IPS DF 4.7 (cell line): Measurements from ENCODE around the gene RASAL2.
A peak's percentile ranks its signal among the peaks of the same experiment; 100 is the strongest.

ENCODE experiments used
- DNase-seq: peaks from one replicate; pipeline ENCODE4 v3.0.0-alpha.2; 2013; ENCODE audit warnings: low spot score; ENCODE audit errors: extremely low read depth

Gene RASAL2

DNA sequence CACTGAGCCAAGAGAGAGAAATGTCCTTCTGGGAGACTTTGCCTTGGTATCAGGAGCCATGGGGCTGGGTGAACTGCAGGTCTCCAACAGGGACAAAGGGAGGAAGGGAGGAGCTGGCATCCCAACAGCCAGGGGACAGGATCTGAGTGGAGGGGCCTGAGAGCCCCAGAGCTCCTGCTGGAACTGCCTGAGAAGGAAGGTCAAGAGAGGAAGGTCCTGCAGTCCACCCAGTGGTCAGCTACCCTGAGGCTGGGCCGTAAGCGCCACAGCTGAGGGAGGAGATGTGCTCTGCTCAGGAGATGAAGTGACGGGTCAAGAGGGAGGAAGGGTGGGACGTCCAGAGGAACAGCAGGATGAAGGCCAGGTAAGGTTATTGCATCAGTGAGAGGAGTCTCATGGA, 410.4 kb downstream of the RASAL2 start:
- DNase-seq = no peak

DNA sequence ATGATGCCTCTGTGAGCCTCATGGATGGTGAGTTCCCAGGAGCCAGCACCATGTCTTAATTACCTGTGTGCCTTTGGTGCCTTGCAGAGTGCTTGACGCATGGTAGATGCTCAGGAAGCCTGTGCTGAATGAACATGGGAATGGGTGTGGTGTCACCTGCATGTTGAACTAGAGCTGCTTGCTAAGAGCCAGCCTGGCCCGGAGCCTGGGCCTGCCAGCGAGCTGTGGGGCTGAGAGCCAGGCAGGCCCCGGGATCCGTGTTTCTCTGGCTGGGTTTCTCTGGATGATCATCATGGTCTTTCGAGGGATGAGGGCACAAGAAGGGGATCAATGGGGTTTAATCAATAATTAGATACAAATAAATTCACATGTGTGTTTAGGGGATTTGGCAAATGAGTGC, 412.3 kb downstream of the RASAL2 start:
- DNase-seq = no peak

DNA sequence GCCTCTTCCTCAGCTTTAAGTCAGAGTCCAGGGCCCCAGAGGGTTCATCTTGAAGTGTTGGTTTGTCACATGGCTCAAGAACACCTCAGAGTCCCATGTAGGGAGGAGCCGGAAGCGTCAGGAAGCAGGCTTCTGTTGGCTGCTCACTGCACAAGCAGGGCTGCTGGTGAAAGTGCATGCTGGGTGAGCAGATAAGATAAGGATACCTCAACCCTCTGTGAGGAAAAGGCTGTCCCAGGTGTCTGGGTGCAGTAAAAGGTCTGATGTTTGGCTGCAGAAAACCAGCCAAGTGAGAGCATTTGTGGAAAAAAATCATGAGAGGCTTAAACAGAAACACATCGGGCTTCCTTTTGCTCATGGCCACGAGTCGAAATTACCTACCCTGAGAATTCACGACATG, 412.8 kb downstream of the RASAL2 start:
- no peak for DNase-seq

DNA sequence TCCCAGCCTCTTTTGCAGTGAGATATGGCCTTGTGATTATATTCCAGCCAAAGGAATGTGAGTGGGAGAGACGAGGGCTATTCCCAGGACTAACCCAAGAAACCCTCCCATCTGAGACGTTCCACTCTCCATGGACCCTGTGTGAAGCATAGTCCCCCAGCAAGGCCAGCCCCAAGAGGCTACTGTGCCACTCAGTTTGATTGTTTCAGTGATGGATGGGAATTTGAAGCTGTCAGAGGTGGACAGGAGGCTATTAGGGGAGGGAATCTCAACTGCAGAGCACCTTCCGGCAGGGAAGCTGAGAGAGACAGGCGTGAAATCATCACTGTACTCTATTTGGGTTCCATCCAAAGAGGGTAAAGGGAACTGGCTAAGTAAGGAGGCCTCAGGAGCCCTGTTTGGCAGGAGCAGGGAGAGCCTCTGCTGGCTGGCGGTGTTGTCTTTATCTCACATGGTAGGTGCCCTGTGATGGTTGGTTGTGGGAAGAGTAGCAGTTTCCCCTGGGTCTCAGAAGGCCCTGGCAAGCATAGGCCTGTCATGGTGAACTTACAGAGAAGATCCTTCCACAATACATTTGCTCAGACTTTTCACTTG, 415.6 kb downstream of the RASAL2 start:
- DNase-seq = no peak

DNA sequence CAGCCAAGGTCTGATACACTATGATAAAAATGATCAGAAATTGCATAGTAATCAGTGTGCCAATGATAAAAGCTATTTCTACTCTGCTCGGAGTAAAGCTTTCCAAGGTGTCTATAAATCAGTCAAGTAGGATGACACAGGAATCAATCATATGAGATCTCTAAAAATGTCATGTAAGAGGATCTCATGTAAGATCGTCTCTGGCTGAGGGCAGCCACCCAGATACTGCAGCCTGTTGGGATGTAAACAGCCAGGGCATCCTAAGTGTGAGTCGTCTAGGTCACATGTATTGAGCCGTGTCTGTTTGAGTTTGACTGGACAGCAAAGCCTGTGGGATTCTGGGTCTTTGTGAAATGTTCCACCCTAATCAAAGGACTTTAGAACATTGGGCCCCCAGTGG, 416.3 kb downstream of the RASAL2 start:
- DNase-seq = no peak

DNA sequence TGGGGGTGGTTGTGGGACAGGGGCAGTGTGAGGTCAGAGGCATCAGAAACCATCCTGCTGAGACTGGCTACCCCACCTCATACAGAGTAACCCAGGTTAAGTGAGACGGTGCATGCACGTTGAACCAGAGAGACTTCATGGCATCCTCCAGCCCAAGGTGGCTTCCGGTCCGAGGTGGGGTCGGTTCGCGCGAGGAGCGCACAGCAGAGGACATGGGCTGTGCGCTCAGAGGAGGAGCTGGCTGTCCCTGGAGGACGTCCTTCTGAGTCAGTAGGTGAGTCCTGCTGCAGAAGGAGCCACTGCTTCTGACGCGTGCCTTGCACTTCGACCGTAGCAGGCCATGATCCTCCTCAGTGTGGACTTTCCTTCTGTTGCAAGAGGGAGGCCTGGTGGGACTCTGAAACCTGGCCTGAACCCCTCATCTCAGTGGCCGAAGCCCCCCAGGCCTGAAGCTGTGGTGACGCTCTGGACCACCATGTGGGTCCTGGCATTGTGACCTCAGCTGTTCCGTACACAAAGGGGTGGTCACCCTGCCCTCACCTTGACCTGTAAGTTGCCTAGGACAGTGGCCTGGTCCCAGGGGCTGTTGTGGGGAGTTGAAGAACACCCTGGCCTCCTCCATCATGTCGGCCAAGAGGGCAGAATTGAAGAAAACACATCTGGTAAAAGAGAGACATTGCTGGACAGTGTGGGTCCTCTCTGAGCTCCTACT, 418.8 kb downstream of the RASAL2 start, which contains the start of gene TEX35:
Gene TEX35 (plus strand): TSS at position 544 of the 712 bp plus-strand sequence. CDS start 80 bp downstream, at position 624.
- no peak for DNase-seq

DNA sequence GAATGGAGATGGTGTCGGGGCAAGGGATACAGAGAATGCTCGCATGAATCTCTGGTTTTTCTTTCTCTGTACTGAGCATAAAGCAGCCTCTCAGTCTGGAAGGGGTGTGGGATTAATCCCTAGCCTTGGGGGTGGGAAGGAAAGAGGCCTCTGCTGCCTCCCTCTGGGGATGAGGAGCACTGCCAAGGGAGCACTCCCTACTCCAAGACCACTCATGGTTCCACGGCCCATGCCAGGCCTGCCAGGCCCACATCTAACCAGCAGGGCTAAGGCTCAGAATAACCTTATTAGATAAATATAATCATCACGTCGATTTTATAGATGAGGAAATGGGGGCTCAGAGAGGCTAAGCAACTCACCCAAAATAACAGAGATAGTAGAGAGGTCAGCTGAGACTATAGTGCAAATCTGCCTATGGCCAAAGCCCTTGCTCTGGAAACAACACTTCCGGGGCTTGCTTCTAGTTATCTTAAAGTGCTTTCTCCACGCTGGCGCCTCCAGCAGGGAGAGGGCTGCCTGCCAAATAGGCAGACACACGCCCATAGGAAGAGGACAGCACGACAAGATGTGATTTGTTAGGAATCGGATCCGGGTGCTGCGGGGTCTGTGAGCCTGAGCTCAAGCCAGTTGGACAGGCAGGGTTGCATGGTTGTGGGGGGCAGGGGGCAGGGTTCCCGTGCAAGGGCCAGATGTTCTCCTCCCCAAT, 419.5 kb downstream of the RASAL2 start:
- no peak for DNase-seq

DNA sequence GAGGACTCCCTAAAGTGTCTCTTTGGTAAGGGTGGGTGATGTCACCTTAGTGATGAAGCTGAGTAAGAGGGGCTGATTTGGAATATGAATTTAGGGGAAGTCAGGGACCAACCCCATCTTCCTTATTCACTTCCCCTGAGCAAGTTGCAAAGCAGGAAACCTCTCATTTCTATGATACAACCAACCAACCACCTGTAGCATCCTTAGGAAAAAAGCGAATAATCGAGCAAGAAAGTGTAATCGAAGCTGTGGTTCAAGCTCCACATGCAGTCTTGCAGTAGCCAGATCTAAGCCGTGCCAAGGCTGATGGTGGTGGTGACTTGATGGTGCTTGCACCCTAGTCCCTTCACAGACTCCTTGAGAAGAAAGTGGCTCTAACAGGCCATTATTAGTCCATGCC, 422.2 kb downstream of the RASAL2 start:
- no peak for DNase-seq

DNA sequence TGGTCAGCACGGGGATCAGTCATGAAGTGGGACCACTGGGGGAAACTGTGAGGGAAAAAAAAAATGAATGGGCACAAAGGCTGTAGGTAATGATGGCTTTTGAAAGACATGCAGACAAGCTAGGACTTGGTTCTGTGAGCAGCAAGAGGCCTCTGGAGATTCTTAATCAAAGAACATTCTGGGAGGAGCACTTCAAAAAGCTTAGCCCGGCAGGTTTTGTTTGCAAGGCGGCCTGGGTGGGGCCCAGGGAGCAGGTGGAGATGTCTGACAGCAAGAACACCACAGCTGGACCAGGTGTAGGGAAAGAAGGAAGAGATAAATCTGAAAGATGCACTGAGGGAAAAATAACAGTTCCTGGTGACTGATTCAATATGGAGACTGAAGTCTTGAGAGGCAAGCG, 425.0 kb downstream of the RASAL2 start:
- no peak for DNase-seq

DNA sequence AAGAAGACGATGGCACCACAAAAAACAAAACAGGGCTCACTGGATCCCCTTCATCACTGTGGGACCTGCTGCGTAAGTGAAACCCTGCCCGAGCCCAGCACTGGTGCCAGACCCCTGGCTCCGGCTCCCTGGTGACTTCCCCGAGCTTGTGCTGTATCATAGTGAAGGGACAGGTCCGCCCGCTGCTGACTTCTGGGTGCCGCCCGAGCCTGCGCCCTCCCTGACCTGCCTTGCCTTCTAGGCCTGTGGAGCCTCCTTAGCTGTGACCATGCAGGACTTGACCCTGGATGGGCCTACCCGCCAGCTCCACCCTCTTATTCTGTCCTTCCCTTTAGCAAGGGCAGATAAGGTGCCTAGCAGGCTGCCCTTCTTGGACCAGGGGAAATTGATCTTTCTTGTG, 426.9 kb downstream of the RASAL2 start:
- DNase-seq = no peak

DNA sequence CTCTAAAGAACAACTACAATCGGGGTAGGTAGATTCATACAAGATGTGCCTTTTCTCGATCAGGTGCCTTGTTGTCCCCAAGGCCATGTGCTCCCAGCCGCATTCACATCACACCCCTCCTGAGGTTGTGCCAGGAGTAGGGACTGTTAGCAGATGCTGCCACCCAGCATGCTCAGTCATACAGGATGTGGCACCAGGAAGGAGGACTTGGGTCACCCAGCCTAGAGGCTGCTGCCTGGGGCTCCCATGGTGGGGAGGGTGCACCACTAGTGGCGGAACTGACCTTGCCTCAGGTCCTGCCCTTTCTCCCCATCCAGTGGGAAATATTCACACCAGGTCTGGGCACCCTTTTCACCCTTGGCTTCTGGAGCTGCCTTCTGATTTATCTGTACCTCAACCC, 427.3 kb downstream of the RASAL2 start:
- DNase-seq = no peak

DNA sequence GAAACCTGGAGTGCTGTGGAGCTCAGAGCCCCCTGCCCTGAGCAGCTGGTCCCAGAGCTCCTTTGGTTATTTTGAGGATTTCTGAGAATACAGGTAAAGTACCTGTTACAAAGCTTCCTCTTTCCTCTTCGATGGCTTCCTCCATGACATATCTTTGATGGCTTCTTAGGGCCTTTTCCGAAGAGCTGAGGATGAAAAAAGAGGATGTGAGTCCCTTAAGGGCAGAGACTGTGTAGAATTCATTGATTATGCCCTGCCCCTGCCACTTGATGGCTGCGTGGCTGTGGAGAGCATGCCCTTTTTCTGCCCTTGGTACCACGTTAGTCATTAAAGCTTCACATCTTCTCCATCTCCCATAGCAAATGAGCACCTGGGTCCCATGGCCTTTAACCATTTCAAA, 433.2 kb downstream of the RASAL2 start:
- no peak for DNase-seq

DNA sequence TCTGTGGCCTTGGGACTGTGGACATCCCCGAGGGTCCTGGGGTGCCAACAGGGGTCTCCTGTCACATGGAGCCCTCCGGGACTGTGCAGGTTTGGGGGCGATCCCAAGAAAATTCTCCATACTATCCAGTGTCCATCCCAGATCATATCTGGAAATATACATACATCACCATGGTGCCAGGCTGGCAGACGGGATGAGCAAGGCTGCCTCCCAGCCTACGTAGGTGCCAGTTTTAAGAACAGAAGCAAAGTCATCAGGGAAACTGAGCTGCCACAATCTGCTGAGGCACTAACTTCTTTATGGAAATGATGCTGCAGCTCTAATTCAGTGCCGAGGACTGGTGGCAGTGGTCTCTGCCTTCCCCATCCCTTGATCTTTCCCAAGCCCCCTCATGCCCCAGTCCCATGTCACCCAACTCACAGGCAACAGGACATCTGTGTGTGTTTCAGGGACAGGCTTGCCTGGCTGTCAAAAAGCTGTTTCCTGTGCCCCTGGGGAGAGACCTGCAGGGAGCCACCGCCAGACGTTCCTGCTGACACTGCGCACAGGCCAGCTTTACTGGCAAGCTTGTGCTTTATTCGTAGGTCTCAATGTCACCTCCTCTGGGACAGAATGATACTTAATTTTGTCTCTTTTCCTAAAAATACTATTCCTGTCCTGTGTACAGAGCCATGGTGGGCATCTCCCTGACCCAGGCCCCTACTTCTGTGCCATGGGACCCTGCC, 434.5 kb downstream of the RASAL2 start:
- DNase-seq = no peak

DNA sequence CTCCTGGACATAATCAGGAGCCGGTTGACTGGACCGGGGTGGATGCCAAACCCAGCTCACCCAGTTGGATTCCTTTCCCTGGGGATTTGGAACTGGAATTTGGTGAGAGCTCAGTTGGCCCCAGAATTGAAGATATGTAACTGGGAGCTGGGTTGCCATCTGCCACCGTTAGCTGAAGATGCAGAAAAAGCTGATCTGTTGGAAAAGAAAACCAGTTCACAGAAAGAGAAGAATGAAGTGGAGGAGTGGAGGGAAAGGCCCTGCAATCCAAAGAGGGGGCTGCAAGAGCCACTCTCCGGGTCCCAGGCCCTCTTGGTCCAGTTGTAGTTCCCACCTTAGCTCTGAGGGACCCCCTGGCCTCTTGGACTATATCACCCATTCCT, 435.0 kb downstream of the RASAL2 start:
- DNase-seq = no peak

DNA sequence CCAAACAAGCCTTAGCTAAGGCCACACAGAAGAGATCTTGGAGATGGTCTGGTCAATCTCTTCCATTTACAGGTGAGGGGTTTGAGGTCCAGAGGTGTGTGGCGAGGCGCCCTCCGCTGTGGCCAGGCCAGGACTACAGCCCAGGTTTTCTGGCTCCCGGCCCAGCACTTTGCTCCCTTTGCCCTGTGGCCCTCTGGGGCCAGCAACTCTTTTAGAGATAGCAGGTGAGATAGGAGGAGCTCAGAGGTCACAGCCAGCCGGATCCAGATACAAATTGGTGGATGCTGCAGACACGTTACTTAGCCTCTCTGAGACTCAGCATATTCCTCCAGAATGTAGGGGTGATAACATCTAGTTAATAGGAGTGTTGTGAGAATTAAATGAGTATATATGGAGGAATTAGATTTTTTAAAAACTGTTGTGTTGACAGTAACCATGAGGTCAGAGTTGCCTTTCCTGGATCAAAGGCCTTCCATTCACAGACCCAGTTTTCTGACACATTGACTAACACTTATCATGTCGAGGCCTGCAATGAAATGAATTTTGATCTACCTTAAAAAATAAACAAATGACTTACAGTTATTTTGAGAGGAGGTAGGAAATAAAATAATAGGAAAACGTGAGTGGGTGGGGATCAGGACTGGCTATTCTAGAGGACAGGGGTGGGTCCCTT, 435.6 kb downstream of the RASAL2 start:
- DNase-seq = no peak

DNA sequence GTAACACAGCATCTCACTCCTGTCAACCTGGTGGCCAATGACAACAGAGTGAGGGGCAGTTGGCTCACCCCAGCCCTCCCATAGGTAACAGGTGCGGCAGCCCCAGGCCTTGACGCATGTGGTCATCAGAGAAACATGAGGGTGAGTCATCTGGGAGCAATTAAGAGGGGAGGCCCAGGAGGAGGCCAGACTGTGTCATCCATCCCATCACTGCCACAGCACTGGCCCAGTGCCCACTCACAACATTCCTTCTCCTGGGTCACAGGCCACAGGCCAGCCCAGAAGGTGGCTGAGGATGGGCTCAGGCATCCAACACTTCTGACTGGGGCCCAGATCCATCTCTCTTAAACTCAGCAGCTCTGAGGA, 436.1 kb downstream of the RASAL2 start:
- no peak for DNase-seq

DNA sequence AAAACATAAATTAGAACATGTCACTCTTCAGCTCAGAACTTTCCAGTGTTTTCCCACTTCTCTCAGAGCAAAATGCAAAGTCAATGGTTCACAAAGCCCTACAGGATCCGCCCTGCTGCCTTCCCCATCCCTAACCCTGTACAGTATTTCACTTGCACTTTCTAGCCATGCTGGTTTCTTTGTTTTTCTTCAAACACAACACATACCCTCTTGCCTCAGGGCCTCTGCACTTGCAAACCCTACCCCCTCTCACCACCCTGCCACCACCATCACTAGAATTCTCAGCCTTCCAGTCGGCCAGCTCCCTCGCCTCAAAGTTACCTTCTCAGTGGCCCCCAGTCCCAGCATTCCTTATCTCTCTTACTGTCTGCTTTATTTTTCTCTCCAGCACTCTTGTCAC, 436.6 kb downstream of the RASAL2 start:
- DNase-seq = no peak

DNA sequence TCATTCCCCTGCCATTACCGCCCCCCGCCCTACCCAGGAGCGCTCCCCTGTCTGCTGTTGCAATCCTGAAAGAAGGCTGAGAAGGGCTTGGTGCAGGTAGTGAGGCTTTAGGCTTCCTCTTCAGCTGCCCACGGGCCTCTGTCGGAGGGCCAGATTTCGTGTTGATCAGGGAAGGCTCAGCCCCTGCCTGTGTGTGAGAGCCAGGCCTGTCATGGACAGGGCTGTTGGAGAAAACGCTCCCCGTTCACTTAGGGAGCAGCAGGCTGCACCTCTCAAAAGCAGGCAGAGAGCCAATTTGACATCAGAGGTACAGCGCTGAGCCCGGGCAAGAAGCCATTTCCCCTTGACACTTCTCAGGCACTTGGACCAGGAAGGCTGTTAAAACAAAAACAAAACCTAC, 438.0 kb downstream of the RASAL2 start:
- no peak for DNase-seq

DNA sequence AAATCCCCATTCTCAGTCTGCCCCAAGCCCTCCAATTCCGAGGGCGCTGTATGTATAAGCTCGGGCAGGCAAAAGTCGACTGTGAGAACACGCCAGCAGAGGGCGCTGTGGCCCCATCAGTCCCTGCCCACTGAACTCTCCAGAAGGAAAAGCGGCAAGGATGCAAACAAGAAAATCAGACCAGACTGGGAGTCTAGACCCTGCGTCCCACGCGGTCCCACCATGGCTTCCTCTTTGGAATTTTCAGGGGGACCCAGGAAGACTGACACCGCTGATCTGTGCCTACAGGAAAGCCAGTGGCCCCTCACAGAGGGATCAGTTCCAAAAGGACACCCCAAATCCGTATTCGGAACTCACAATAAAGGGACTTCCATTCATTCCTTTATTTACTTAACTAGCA, 438.5 kb downstream of the RASAL2 start:
- peak; percentile 36 for DNase-seq

DNA sequence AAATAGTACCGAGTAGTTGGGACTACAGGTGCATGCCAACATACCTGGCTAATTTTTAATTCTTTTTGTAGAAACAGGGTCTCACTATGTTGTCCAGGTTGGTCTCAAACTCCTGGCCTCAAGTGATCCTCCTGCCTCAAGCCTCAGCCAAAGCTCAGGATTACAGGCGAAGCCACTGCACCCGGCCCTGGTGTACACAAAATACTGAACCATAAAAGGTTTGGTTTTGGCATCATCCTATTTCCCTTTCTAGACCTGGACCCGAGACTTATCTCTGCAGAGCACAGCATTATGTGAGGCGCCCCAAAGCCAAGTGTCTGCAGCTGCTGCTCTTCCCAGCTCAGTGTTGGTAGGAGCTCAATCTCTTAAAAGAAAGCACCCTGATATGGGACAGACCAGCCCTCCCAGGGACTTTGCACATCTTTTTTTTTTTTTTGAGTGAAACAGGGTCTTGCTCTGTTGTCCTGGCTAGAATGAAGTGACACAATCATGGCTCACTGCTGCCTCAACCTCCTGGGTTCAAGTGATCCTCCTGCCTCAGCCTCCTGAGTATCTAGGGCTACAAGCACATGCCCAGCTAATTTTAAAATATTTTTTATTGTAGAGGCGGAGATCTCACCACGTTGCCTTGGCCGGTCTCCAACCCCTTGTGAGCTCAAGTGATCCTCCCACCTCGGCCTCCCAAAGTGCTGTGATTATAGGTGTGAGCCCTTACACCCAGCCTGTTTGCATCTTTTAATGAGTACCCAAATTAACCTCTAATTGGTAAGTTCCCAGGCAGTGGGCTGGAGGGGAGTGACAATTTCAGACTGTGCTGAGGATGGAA, 439.4 kb downstream of the RASAL2 start:
- no peak for DNase-seq
